Osteoblast (primary cell): ENCODE measurements around the gene QRICH1. TPM values are rescaled to one million over a fixed set of nuclear protein-coding genes. Genes with fewer than 3 reads are reported as not detected.

Source experiments
- DNase-seq: peaks from one replicate; pipeline ENCODE4 v3.0.0; 2011; ENCODE audit warnings: low spot score, mixed read lengths; ENCODE audit not compliant: insufficient read length; ENCODE audit errors: missing footprints
- H2AFZ ChIP-seq: 2 replicates; pipeline ENCODE4 v1.6.0; 2011; ENCODE audit warnings: mild to moderate bottlenecking, low read length
- H3K27ac ChIP-seq: 2 replicates; pipeline ENCODE4 v1.5.1; 2011; ENCODE audit warnings: mild to moderate bottlenecking, low read depth, low read length, moderate library complexity
- H3K27me3 ChIP-seq: 2 replicates; pipeline ENCODE4 v1.6.0; 2012; ENCODE audit warnings: mild to moderate bottlenecking, control low read depth, inconsistent platforms, low read length, moderate library complexity; ENCODE audit not compliant: insufficient read depth
- H3K36me3 ChIP-seq: 2 replicates; pipeline ENCODE4 v1.5.1; 2011; ENCODE audit warnings: mild to moderate bottlenecking, low read length, control low read depth, moderate library complexity; ENCODE audit not compliant: insufficient read depth
- H3K4me1 ChIP-seq: 2 replicates; pipeline ENCODE4 v1.5.1; 2011; ENCODE audit warnings: mild to moderate bottlenecking, low read length, control low read depth, moderate library complexity; ENCODE audit not compliant: insufficient read depth
- H3K4me2 ChIP-seq: 2 replicates; pipeline ENCODE4 v1.6.0; 2011; ENCODE audit warnings: mild to moderate bottlenecking, low read length; ENCODE audit not compliant: insufficient read depth
- H3K4me3 ChIP-seq: fragments of 200-600 bp; sonication (generic); 3 replicates; pipeline ENCODE4 v1.5.1; 2012; ENCODE audit warnings: mild to moderate bottlenecking, low read length, inconsistent platforms; ENCODE audit not compliant: insufficient read depth
- H3K79me2 ChIP-seq: 2 replicates; pipeline ENCODE4 v1.6.0; 2012; ENCODE audit warnings: mild to moderate bottlenecking, low read length, control low read depth, inconsistent platforms; ENCODE audit not compliant: insufficient read depth
- H3K9me3 ChIP-seq: 2 replicates; pipeline ENCODE4 v1.5.1; 2011; ENCODE audit warnings: low read depth, low read length, control low read depth
- H4K20me1 ChIP-seq: 2 replicates; pipeline ENCODE4 v1.6.0; 2012; ENCODE audit warnings: mild to moderate bottlenecking, low read length, control low read depth; ENCODE audit not compliant: insufficient read depth
- total RNA-seq: library from RNA; depleted of rRNA; stranded (reverse); fragments of >200 nt; gene quantifications from 2 replicates; pipeline ENCODE4 v1.2.3, GENCODE V29; 2012
- TF ChIP-seq, protein P1 (sequence below): IDR thresholded peaks from 2 replicates; pipeline ENCODE4 v1.5.1; 2011; ENCODE audit warnings: mild to moderate bottlenecking, low read depth, low read length, moderate library complexity; ENCODE audit errors: extremely low read depth

The QRICH1 gene
- total RNA-seq, 1 donor: 167 TPM

DNA sequence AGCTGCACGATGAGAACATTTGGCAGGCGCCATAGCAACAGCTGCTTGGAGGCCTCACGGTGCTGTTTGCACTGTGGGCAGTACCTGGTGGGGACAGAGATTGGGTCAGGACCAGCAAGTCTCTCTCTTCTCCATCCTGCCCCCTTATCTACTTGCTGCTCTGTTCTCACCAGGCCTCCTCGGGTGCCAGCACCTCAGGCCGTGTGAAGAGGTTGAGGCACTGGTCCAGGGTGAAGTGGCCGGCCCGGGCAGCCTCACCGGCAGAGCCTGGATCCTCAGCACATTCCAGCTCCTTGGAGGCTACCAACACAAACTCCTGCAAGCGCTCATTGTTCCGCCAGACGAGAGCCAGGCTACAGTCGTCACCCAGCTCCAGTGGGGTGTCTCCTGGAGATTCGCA, 16.9 kb upstream of the QRICH1 start:
- no peaks in the 10 kb centered on the region for H3K27me3 ChIP-seq
- H3K79me2 ChIP-seq: no peaks in the 10 kb centered on the region
- peak; percentile 77 for DNase-seq
- peaks cover 77% of the 10 kb centered on the region for H3K36me3 ChIP-seq
- no peaks in the 10 kb centered on the region for H4K20me1 ChIP-seq
- H3K27ac ChIP-seq: no peak overlapping the region
- no peak overlapping the region for H3K4me2 ChIP-seq
- H3K4me3 ChIP-seq: no peak overlapping the region
- no peak overlapping the region for H2AFZ ChIP-seq
- H3K4me1 ChIP-seq: peaks cover 3% of the 10 kb centered on the region
- H3K9me3 ChIP-seq: no peaks in the 10 kb centered on the region
- TF ChIP-seq, protein P1, sequence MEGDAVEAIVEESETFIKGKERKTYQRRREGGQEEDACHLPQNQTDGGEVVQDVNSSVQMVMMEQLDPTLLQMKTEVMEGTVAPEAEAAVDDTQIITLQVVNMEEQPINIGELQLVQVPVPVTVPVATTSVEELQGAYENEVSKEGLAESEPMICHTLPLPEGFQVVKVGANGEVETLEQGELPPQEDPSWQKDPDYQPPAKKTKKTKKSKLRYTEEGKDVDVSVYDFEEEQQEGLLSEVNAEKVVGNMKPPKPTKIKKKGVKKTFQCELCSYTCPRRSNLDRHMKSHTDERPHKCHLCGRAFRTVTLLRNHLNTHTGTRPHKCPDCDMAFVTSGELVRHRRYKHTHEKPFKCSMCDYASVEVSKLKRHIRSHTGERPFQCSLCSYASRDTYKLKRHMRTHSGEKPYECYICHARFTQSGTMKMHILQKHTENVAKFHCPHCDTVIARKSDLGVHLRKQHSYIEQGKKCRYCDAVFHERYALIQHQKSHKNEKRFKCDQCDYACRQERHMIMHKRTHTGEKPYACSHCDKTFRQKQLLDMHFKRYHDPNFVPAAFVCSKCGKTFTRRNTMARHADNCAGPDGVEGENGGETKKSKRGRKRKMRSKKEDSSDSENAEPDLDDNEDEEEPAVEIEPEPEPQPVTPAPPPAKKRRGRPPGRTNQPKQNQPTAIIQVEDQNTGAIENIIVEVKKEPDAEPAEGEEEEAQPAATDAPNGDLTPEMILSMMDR: no peak

GRCh38 chr3:49108346-49108745, 14.5 kb upstream of the QRICH1 start:
- no peak for DNase-seq
- Histone ChIP-seq H3K9me3 (no peaks in the 10 kb centered on the region), H3K36me3 (peaks cover 53% of the 10 kb centered on the region), H2AFZ (no peak overlapping the region), H3K27ac (no peak overlapping the region), H3K4me1 (peaks cover 20% of the 10 kb centered on the region), H4K20me1 (no peaks in the 10 kb centered on the region), H3K27me3 (no peaks in the 10 kb centered on the region), H3K4me2 (no peak overlapping the region), H3K4me3 (no peak overlapping the region), H3K79me2 (peaks cover 15% of the 10 kb centered on the region)
- TF ChIP-seq, protein P1: no peak

GRCh38 chr3:49104427-49105291, 10.8 kb upstream of the QRICH1 start, which contains the start of gene QARS1:
Gene QARS1, minus strand, starts transcription at chr3:49104757. Its CDS starts 24 bp downstream, at chr3:49104733.
- H3K4me3 ChIP-seq: peak within 1 kb of the TSS; percentile 82
- H3K4me1 ChIP-seq: peaks cover 22% of the 10 kb centered on the region
- peak within 1 kb of the TSS; percentile 96 for H2AFZ ChIP-seq
- TF ChIP-seq, protein P1: no peak
- H3K4me2 ChIP-seq: peak within 1 kb of the TSS; percentile 90
- H3K79me2 ChIP-seq: peaks cover 31% of the 10 kb centered on the region
- peak within 1 kb of the TSS; percentile 94 for H3K27ac ChIP-seq
- DNase-seq: peak; percentile 100
- H3K27me3 ChIP-seq: no peaks in the 10 kb centered on the region
- no peaks in the 10 kb centered on the region for H3K9me3 ChIP-seq
- peaks cover 52% of the 10 kb centered on the region for H3K36me3 ChIP-seq
- H4K20me1 ChIP-seq: no peaks in the 10 kb centered on the region

DNA sequence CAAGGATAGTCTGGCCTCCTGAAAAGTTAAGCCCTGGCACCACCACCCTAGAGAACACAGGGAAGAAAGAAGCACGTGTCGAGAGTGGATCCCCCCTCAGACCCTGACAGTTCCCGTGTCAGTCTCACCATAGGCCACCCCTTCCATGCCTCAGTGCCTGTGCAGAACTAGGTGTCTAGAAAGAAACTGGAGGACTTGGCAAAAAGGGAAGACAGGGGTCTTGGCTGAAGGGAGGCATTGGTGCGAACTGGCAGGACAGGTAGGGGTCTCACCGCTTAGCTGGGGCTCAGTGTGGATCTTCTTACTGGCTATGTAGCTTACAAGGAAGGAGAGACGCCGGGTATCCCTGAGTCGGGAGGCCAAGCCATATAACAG, 10.2 kb upstream of the QRICH1 start:
- H4K20me1 ChIP-seq: no peaks in the 10 kb centered on the region
- peak overlapping the region; percentile 94 for H3K27ac ChIP-seq
- TF ChIP-seq, protein P1: no peak
- H3K36me3 ChIP-seq: peaks cover 56% of the 10 kb centered on the region
- DNase-seq: peak; percentile 13
- peaks cover 31% of the 10 kb centered on the region for H3K79me2 ChIP-seq
- H3K4me2 ChIP-seq: peak overlapping the region; percentile 90
- peak overlapping the region; percentile 96 for H2AFZ ChIP-seq
- H3K27me3 ChIP-seq: no peaks in the 10 kb centered on the region
- H3K9me3 ChIP-seq: no peaks in the 10 kb centered on the region
- H3K4me3 ChIP-seq: peak overlapping the region; percentile 82
- peaks cover 22% of the 10 kb centered on the region for H3K4me1 ChIP-seq
